ENCODE data around the gene ADCY3.
"Not testable (repeated sequence)": the region's sequence is repeated elsewhere in the genome, so short reads cannot be mapped to it uniquely, and the experiment has no call there.

Gene ADCY3

DNA sequence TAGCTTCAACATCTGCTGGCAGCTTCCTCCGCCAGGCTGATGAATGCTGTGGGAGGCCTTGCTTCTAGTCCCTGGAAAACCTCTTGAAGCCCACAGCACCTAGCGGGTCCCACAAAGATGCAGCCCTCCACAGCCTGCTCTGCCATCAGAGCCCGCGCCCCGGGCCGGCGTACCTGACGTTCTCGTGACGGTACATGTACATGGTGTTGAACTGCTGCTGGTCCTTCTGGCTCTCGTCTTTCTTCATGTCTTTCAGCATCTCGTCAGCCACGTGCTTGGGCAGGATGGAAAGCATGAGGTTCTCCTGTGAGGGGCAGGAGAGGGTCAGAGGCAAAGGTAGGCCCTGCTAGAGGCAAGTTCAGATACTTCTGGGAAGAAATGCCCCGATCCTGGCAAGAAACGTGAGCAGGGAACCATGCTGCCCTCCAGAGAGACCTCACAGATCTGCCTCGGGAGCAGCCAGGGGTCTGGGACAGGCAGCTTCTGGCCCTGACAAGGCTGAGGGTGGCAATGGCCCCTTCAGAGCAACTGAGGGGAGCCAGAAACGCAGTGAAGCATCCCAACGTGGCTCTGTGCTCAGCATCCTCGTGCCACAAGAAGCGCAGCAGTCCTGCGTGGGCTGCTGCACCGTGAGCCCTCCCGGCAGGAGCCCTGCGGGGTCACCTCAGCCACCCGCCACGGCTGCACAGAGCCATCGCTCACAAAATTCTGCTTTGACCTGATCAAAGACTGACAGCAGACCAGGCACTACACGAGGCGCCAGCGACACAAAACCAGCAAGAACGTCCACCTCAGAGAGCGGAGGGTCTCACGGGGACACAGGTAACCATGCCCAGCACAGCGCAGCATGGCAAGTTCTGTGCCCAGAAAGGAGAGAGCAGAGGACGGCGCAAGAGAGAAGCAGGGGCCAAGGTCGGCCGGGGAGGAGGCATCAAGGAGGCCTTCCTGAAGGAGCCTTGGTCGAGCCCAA is 77.7 kb downstream of the ADCY3 start:
- no peak for DNase-seq

DNA sequence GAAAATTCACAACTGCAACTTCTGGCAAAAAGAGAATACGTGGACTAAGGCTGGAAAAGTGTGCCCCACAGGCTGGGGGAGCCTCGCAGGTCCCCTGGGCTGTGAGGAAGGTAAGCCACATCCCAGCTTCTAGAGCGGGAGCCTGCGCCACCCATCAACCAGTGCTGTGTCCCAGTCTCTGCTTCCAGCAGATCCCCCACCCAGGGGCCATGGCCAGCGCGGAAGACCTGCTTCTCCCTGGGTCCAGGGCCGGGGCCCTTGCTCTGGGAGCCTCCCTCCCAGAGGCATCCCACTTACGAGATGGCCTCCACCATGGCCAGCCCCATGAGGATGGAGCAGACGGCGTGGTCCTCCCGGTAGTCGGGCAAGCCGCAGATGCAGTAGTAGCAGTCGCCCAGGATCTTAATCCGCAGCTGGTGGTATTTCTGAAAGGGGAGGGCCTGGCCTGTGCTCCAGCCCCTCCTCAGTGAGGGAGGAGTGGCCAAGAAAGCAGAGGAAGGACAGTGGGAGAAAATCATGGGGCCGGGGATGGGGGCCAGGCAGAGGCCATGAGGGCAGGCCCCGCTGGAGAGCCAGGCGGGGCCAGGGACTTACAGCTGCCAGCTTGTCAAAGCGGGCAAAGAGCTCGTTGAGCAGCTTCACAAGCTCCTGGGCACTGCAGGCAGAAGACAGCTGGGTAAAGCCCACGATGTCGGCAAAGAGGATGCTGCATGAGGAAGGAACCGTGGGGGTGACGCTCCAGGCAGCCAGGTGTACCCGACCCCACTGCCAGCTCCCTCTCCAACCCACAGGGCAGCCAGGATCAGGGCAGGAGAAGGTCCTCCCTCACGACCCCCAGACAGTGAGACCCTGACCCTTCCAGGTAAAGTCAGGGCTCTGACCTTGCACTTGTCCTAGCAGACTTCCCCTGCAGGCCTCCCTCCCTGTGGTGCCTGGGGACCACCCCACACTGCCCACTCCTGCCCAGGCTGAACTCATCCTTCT is 78.8 kb downstream of the ADCY3 start:
- DNase-seq = no peak

DNA sequence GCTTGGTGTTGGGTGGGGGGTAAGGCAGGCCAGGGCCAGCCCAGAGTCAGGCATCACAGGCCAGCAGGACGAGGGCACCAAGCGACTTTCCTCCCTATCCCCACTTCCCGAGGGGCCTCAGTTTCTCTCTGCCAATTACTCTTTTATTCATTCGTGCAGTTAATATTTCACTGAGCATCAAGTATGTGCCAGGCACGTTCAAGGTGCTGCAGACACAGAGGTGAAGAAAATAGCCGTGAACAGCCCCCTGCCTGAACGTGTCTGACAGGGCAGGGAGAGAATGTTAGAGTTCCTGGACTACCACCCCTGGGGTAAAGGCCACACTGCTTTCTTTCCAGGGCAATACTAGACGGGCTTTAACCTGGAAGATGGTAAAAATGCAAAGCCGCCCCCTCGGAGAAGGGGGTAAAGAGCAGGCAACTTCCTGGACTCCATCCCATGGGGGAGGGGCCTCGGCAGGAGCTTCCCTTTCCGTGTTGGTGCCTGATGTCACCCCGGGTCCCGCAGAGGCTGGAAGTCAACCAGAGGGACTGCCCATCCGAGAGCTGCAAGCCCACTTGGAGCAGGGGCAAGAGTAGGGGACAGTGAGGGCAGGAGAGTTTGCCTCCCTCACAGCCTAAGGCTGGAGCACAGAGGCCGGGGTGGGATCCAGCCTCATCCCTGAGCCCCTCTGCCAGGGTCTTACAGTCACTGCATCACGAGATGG is 79.7 kb downstream of the ADCY3 start:
- no peak for DNase-seq

DNA sequence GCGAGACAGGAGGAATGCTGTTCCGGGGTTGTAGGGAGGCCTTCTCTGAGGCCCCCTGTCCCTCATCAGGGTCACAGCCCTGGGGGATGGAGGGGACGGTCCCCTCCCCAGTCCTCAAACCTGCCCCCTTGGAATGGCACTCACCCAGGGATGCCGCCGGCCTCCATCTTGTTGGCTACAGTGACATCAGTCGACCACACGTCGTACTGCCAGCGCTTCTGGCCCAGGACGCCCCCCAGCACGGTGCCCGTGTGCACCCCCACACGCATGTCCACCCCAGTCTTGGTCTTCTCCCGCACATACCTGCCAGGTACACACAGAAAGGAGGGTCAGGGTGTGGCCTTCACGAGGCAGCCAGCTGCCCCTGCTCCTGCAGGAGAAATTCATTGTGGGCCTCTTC is 80.3 kb downstream of the ADCY3 start:
- no peak for DNase-seq

DNA sequence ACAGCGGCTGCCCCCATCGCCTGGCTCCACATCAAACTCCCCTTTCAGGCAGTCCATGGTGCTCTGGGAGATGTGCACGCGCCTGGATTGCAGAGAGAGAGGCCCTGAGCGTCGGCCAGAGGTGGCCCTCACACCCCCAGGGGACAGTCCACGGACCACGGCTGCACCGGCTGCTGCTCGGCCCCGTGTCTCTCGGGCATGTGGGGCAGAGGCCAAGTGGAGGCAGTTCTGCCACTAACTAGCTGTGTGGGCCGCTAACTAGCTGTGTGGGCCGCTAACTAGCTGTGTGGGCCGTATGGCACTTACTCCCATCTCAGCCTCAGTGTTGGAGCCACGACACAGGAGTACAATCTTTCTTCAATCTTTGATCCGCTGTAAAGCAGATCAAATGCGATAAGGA is 81.5 kb downstream of the ADCY3 start:
- DNase-seq = no peak

DNA sequence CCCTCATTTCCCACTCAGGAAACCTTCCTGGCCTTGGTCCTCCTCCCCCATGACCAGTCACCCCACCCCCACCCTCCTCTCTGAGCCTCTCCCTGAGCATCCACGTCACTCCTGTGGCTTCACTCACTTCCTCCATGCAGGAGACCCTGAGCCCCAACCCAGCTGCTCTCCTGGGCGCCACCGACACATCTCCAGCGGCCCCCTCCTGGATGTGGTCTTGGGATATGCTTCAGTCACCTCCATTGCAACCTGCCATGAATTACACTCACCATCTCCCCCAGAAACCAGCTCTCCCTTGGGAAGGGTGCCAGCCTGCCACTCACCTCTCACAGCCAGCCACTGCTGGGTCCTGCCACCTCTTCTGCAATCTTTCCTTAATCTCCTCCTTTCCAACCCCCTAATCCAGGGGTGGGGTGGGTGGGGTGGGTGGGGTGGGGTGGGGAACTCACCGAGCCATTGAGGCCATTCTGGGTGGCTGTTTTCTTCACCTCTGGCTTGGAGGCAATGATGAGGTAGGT is 82.0 kb downstream of the ADCY3 start:
- DNase-seq = no peak

DNA sequence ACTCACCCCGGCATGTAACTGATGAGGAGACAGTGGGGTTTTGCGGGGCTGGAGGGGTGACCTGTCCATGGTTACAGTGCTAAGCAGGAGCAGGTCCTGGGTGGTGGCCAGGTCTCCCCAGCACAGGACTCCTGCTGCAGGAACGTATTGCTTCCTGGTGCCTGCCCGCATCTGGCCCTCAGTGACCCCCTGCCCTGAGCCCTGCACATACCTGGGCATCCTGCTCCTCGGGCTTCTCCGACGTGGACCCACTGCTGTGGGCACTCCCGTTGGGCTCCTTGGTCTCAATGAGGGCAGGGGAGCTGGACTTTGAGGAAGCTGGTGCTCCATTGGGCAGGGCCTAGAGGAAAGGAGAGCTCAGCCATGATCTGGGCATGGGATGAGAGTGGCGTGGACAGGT is 83.3 kb downstream of the ADCY3 start:
- DNase-seq = no peak

DNA sequence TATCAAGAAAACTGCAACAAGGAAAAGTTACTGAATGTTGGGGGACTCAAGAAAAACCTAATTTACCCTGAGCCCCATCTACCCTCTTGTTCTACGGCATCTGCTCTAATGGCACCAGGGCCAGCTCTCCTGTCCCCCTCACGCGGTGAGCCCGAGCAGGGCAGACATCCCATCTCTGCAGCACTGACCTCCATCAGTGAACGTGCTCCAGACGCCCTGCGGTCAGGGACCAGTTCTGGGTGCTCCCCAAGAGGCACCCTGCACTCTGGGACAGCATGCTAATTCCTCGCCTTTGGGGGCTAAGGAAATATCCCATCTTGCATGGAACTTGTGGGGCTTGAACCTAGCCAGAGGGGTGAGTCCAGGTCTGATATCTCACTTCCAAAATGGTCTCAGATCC is 83.8 kb downstream of the ADCY3 start:
- DNase-seq = no peak

DNA sequence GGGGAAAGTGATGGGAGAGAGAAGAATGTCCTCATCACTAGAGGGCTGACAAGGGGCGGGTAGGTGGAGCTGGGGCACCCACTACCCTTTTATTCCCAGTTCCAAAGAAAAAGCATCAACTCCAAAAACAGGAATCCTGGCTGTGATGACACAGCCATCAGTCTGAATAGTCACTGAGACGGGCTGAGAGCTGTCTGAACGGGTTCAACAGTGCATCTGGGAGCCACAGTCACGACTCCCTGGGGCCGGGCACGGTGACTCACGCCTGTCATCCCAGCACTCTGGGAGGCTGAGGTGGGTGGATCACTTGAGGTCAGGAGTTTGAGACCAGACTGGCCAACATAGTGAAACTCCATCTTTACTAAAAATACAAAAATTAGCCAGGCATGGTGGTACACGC is 84.6 kb downstream of the ADCY3 start:
- not testable (repeated sequence) for DNase-seq

DNA sequence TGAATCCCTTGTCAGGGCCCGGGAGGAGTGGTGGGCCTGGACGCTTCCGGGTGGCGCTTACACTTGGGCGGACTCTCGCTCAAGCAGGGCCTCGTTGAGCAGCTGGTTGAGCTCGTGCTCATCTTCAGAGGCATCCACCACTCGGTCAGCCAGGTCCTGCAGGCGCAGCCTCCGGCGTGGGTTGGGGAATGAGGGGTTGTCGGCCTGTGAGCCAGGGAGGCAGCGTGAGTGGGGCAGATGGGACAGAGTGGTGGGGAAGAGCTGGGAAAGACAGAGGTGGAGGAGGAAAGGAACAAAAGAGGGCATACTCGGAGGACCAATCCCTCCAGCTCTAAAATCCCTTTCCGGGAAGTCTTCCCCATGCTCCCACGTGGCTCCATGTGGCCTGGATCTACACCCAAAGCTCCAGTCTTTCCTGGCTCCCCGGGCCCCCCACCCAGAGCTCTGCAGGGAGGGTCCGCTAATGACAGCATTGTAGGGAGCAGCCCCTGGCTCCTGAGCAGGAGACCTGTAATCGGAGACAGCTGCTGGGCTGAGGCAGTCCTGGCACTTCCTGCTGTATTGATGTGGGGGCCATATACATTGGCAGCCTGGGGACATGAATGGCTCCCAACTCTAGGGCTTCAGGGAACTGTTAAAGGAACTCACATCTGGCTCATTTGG is 85.2 kb downstream of the ADCY3 start:
- DNase-seq = no peak

DNA sequence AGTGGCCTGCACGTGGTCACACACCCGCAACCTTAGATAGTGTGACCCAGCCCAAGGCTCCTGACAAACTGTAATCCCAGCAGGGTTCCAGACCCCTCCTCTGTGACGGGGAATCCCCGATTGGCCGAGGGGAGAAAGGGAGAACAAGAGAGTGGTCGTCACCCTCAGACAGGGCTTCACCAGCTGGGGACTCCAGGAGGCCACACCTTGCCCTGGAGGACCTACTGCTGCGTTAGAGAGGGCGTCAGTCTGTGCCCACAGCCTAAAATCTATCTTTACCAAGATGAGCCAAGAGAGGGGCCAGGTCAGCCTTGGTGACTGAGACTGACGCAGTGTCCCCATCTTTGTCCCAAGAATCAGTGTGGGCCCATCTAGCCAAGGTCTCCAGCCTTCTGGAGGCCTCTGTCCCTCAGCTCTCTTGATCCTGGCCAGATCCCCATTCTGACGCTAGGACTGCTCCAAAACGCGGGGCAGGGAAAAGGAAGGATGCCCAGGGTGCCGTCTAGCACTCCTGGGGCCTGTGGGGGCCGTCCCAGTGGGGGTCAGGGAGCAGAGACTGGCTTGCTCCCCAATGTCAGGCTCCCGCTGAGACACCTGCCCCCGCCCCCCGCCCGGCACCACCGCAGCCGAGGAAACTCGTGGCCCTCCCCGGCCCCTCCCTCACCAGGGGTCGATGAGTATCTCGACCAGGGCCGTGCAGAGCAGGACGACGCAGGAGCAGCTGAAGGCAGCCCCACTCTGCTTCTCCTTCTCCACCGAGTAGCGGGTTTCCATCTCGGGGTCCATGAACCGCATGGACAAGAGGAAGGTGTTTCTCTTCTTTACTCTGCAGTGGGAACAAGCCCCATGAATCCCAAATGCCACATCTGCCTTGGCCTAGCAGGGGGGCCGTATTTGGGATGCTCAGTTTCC is 86.0 kb downstream of the ADCY3 start:
- no peak for DNase-seq

DNA sequence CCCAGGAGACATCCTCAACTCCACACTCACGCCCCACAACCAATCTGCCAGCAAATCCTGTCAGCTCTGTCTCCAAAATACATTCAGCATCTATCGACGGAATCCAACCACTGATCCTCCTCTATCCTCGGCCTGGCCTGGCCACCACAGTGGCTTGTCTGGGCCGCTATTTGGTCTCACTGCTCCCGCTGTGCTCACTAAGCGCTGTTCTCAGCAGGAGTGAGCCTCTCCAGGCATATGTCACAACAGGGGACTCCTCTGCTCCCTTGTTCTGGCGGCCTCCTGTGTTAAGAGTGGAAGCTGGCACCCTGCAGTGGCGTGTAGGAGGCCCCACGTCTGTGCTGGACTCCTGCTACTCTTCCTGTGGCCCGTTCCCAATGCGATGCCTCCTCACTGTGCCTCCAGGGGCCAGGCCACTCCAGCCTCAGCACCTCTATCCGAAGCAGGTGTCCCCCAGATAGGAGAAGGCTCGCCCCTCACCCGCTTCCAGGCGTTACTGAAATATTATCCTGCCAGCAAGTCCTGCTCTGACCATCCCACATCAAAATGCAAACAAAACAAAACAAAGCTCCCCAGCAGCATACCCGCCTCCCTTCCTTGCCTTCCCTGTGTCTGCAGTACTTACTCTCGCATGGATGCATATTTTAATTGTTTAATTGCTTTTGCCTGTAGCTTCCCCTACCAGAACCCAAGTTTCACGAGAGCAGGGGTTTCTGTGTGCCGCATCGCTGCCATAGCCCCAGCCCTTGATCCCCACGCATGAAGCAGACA is 86.9 kb downstream of the ADCY3 start:
- DNase-seq = peak; percentile 53

DNA sequence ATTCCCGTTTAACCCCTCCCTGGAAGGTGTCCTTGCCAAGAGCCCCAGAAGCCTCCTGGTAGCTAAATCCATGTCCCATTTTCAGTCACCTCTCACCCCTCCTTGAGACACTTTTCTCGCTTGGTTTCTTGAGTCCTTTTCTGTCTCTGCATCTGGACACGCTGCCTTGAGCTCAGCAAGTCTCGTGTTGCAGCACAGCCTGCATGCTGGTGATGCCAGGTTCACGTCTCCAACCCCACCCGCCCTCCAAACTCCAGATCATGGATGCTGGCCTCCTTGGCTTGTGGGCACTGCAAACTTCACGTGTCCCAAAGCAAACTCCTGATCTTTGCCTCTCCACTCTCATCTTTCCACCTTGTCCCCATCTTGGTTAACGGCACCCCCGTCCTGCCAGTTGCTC is 87.5 kb downstream of the ADCY3 start:
- no peak for DNase-seq

DNA sequence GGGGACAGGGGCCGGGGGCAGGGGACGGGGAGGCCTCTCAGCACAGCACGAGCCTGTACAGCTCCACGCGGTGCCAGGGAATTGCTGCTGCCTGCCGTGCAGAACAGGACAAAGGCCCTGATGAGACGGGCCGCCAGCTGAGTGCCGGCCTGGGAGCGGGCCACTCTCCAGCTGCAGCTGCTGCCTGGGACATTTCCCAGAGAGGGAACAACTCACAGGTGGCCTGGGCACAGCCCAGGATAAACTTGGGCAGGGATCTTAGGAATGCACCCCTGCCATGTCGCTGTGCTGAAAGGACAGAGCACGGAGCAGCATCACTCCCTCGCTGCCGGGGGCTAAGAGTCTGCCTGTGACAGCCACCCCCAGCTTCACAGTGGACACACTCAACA is 88.0 kb downstream of the ADCY3 start:
- DNase-seq = no peak

DNA sequence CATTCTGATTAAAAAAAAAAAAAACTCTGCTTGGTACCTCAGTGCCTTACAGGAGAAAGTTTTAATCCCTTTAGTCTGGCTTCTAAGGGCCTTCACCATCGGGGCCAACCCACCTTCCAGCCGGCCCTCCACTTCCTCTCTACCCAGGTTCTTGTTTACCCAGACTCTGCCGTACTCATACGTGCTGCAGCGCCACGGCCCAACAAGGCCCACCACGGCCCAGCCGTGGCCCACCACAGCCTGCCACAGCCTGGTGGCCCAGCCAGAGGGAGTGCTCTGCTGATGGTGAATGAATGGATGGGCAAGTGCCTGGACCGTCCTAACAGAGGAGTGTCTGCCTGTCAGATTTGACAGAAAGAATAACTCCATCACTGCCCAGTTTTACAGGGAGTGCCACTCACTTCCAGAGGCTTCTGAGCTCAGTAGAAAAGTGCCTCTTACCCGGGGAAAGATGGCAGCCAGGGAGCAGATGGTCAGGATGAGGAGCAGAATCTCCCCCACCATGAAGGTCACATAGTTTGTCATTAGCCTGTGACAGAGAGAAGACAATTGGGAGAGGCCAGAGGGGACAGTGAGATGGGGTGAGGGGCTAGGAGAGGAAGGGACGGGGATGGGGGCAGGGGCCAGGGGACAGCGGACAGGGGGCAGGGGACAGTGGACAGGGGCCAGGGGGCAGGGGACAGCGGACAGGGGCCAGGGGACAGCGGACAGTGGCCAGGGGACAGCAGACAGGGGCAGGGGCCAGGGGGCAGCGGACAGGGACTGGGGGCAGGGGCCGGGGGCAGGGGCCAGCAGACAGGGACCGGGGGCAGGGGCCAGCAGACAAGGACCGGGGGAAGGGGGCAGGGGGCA is 88.6 kb downstream of the ADCY3 start:
- no peak for DNase-seq

DNA sequence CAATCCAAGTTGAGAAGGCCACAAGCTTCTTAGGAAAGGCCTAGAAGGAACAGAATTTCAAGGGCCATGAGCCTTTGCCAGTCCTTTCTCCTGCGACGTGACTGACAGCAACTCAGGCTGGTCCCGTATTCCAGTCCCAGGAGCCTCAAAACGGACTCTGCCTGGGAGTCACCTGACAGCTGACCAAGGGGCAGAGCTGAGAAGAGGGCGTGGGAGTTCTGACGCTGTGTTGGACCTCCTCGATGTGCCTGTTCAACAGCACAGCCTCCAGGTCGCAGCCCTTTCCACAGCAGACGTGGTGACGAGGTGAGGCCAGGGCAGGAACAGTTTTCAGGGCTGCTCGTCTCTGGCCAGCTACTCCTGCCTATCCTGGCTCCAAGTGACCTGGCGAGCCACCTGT is 89.3 kb downstream of the ADCY3 start:
- DNase-seq = no peak

DNA sequence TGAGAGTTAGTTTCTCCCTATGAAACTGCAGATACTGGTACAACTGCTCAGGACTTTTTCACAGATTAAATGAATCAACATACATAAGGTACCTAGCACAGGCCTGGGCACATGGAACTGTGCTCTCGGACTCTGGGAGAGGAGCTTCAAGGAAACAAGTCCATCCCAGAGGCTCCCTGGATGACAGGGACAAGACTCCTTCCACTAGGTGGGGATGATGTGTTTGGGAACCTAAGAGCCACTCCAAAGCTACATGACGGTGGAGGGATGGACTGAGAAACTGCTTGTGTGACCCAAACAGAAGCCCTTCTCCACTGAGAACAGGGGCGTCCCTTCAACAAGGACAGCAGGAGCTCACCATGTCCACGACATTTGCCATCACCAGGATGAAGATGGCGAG is 89.7 kb downstream of the ADCY3 start:
- DNase-seq = no peak

DNA sequence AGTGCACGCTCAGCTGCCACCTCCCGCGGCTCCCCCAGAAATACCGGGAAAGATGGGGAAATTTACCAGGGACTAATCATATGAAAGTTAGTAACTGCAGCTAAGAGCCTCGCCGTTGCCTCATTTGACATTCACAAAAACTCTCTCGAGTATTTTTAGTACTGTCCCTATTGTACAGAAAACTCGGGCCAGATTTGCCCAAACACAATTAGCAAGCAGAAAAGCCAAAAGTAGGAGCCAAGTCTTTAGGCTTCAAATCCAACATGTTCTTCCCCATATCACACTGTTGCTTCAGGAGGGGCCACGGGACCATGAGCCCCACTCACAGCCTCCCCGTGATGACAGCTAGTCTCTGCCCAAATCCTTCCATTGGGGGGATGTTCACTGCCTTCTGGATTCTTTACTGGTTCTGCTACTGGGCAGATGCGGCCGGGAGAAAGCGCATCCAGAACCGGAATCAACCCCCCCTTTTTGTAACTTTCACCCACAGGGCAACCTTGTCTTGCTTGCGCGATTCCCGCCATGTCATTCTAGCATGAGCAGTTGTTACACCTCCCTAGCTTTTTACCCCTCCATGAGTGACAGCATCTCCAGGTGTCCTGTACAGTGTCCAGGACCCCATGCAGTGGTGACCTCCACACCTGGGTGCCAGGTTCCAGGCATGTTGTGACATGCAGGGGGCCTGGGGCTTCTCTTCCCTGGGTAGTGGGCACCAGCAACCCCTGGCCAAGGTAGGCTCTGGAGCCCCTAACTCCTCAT is 91.6 kb downstream of the ADCY3 start:
- DNase-seq = no peak
